ENCODE data around the gene SMARCC1.

DNA sequence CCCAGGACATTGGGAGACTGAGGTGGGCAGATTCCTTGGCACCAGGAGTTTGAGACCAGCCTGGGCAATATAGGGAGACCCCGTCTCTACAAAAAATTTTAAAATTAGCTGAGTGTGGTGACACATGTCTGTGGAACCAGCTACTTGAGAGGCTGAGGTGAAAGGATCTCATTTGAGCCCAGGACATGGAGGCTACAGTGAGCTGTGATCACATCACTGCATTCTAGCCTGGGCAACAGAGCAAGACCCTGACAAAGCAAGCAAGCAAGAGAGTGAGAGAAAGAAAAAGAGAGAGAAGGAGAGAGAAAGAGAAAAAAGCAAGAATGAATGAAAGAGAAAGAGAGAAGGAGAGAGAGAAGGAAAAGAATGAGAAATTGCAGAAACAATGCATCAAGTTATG is 150.9 kb downstream of the SMARCC1 start:
- TF ChIP-seq, protein P1, sequence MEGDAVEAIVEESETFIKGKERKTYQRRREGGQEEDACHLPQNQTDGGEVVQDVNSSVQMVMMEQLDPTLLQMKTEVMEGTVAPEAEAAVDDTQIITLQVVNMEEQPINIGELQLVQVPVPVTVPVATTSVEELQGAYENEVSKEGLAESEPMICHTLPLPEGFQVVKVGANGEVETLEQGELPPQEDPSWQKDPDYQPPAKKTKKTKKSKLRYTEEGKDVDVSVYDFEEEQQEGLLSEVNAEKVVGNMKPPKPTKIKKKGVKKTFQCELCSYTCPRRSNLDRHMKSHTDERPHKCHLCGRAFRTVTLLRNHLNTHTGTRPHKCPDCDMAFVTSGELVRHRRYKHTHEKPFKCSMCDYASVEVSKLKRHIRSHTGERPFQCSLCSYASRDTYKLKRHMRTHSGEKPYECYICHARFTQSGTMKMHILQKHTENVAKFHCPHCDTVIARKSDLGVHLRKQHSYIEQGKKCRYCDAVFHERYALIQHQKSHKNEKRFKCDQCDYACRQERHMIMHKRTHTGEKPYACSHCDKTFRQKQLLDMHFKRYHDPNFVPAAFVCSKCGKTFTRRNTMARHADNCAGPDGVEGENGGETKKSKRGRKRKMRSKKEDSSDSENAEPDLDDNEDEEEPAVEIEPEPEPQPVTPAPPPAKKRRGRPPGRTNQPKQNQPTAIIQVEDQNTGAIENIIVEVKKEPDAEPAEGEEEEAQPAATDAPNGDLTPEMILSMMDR (IDR thresholded peaks at IDR 0.05): no peak
- no peak for TF ChIP-seq POLR2A (IDR thresholded peaks at IDR 0.05)
